ENCODE data around the gene LRRC43.

LRRC43 gene

DNA sequence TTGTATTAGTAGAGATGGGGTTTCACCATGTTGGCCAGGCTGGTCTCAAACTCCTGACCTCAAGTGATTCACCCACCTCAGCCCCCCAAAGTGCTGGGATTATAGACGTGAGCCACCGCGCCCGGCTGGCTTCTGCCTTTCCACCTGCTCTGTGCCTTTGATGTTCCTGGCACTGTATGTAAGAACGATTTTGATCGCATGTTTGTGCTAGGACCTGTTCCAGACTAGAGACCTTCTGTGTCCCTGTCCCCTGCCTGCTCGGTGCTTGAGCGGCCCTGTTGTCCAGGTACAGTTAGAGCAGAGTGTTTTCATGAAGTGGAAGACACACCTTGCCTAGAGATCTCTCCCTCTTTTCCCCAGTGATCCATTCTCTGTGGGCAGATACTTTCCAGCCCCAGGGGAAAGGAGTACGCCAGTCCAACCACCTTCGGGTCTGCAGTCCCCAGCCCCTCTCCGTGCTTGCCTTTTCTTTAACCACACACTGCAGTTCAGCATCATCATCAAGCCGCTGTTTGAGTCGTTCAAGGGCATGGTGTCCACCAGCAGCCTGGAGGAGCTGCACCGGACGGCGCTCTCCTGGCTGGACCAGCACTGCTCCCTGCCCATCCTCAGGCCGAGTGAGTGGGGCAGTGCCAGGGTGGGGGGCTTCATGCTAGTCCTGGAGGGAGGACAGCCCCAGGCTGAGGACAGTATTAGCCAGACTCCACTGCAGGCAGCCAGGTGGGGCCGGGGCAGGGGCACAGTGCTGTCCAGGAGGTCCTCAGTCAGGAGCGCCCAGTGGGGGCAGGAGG, 42.3 kb upstream of the LRRC43 start:
- no peak for DNase-seq (ENCODE audit: low spot score)
- ATAC-seq (ENCODE audit: low read depth): no peak
- H3K27ac ChIP-seq (ENCODE audit: poor library complexity, severe bottlenecking): no peak overlapping the region
- TF ChIP-seq, protein P1, sequence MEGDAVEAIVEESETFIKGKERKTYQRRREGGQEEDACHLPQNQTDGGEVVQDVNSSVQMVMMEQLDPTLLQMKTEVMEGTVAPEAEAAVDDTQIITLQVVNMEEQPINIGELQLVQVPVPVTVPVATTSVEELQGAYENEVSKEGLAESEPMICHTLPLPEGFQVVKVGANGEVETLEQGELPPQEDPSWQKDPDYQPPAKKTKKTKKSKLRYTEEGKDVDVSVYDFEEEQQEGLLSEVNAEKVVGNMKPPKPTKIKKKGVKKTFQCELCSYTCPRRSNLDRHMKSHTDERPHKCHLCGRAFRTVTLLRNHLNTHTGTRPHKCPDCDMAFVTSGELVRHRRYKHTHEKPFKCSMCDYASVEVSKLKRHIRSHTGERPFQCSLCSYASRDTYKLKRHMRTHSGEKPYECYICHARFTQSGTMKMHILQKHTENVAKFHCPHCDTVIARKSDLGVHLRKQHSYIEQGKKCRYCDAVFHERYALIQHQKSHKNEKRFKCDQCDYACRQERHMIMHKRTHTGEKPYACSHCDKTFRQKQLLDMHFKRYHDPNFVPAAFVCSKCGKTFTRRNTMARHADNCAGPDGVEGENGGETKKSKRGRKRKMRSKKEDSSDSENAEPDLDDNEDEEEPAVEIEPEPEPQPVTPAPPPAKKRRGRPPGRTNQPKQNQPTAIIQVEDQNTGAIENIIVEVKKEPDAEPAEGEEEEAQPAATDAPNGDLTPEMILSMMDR (IDR thresholded peaks at IDR 0.05; ENCODE audit: poor library complexity, severe bottlenecking): no peak
- H3K9me3 ChIP-seq (ENCODE audit: severe bottlenecking): no peaks in the 10 kb centered on the region
- H3K27me3 ChIP-seq (ENCODE audit: insufficient read depth, poor library complexity, severe bottlenecking): no peaks in the 10 kb centered on the region
- H3K4me3 ChIP-seq (ENCODE audit: severe bottlenecking): no peak overlapping the region
- H3K36me3 ChIP-seq (ENCODE audit: low read depth): peaks cover 46% of the 10 kb centered on the region
- no peaks in the 10 kb centered on the region for H3K4me1 ChIP-seq (ENCODE audit: insufficient read depth, poor library complexity, severe bottlenecking)

DNA sequence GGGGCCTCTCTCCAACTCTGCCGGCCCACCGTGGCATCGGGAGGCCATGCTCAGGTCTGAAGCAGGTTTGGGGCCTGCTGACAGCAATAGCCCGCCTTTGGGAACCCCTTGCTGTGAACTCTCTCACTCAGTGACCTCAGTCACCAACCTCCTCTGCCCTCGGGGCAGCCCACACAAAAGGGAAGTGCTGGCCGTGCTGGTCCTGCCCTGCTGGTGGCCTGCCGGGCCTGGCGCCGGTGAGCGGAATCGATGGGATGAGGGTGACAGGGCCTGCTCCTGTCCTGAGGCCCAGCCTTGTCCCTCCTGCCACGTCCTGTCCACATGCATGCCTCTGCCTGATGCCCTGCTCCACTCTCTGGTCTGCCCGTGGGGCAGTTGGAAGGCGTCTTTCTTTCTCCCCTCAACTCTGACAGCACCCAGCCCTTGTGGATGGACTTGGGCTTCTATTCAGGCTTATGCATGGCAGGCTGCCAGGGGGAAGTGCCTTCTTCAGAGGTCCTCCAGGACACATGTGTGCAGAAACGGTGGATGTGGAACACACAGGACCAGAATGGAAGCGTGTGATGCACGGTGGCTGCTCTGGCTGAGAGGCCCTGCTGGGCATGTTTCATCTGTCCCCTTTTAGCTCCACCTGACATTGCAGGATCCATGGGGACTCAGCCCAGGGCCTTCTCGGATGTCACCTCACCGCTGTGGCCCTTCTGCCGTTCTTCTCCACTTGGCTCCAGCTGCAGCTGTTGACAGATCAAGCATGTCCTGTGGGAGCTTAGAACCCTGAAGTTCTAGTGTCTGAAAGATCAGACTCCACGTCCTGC, 40.8 kb upstream of the LRRC43 start:
- peaks cover 46% of the 10 kb centered on the region for H3K36me3 ChIP-seq (ENCODE audit: low read depth)
- no peak overlapping the region for H3K4me3 ChIP-seq (ENCODE audit: severe bottlenecking)
- H3K4me1 ChIP-seq (ENCODE audit: insufficient read depth, poor library complexity, severe bottlenecking): no peaks in the 10 kb centered on the region
- H3K9me3 ChIP-seq (ENCODE audit: severe bottlenecking): no peaks in the 10 kb centered on the region
- H3K27me3 ChIP-seq (ENCODE audit: insufficient read depth, poor library complexity, severe bottlenecking): no peaks in the 10 kb centered on the region
- H3K27ac ChIP-seq (ENCODE audit: poor library complexity, severe bottlenecking): no peak overlapping the region
- no peak for DNase-seq (ENCODE audit: low spot score)
- no peak for ATAC-seq (ENCODE audit: low read depth)
- TF ChIP-seq, protein P1 (IDR thresholded peaks at IDR 0.05; ENCODE audit: poor library complexity, severe bottlenecking): no peak

DNA sequence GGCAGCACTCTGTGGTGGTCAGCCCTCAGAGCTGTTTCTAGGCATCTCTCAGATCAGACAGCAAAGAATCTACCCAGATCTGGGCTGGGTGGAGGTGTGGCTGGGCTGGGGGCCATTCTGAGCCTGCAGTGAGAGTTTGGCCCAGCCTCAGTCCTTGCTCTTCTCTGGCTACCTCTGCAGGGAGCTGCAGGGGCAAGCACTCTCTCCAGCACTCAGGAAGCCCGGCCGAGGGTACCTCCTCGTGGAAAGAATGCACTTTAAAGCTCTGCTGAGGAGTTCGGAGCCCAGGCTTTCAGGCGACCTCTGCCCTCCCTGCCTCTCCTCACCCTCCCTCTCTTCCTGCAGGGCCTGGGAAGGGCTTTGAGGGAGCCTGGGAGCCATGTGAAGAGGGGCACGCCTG, 40.1 kb upstream of the LRRC43 start:
- DNase-seq (ENCODE audit: low spot score) (no peak), ATAC-seq (ENCODE audit: low read depth) (no peak)
- H3K9me3 ChIP-seq (ENCODE audit: severe bottlenecking): no peaks in the 10 kb centered on the region
- H3K4me1 ChIP-seq (ENCODE audit: insufficient read depth, poor library complexity, severe bottlenecking): no peaks in the 10 kb centered on the region
- no peak overlapping the region for H3K27ac ChIP-seq (ENCODE audit: poor library complexity, severe bottlenecking)
- H3K4me3 ChIP-seq (ENCODE audit: severe bottlenecking): no peak overlapping the region
- H3K36me3 ChIP-seq (ENCODE audit: low read depth): peaks cover 46% of the 10 kb centered on the region
- TF ChIP-seq, protein P1 (IDR thresholded peaks at IDR 0.05; ENCODE audit: poor library complexity, severe bottlenecking): no peak
- H3K27me3 ChIP-seq (ENCODE audit: insufficient read depth, poor library complexity, severe bottlenecking): no peaks in the 10 kb centered on the region

DNA sequence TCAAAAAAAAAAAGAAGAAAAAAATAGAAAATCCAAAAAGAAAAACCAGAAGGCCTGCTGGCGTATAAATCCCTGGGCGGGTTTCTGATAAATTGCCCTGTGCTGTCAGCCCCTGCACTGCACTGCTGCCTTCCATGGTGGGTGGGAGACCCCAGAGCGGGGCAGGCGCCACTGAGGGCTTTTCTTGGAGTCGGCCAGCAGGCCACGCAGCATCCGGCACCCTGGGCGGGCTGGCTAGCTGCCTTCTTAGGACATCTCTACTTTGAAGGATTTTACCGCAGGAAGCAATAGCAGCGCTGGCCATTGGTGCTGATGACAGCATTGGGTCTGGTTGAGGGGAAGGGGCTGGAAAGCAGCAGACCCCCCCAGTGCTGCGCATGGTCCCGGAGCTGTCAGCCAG, 38.0 kb upstream of the LRRC43 start:
- H3K9me3 ChIP-seq (ENCODE audit: severe bottlenecking): no peaks in the 10 kb centered on the region
- DNase-seq (ENCODE audit: low spot score) (no peak), ATAC-seq (ENCODE audit: low read depth) (no peak)
- H3K27me3 ChIP-seq (ENCODE audit: insufficient read depth, poor library complexity, severe bottlenecking): no peaks in the 10 kb centered on the region
- TF ChIP-seq, protein P1 (IDR thresholded peaks at IDR 0.05; ENCODE audit: poor library complexity, severe bottlenecking): no peak
- H3K4me1 ChIP-seq (ENCODE audit: insufficient read depth, poor library complexity, severe bottlenecking): no peaks in the 10 kb centered on the region
- peaks cover 36% of the 10 kb centered on the region for H3K36me3 ChIP-seq (ENCODE audit: low read depth)
- H3K27ac ChIP-seq (ENCODE audit: poor library complexity, severe bottlenecking): no peak overlapping the region
- no peak overlapping the region for H3K4me3 ChIP-seq (ENCODE audit: severe bottlenecking)
